Karpas-422 (cell line): ENCODE data around the gene MYOF. TPM values are rescaled to one million over a fixed set of nuclear protein-coding genes. Genes with fewer than 3 reads are reported as not detected.

Experiments
- DNase-seq: peaks from one replicate; pipeline ENCODE4 v3.0.0-alpha.2; 2015
- H2AFZ ChIP-seq: fragments of 200-600 bp; sonication (generic); 2 replicates; pipeline ENCODE4 v1.6.1; 2014; ENCODE audit warnings: antibody characterized with exemption, low read length, mixed read lengths
- H3K27ac ChIP-seq: fragments of 200-600 bp; sonication (generic); 2 replicates; pipeline ENCODE4 v1.5.1; 2014; ENCODE audit warnings: mild to moderate bottlenecking, low read length, moderate library complexity
- H3K27me3 ChIP-seq: fragments of 200-600 bp; sonication (generic); 2 replicates; pipeline ENCODE4 v1.6.1; 2014; ENCODE audit warnings: low read length, mixed read lengths
- H3K36me3 ChIP-seq: fragments of 200-600 bp; sonication (generic); 2 replicates; pipeline ENCODE4 v1.6.1; 2014; ENCODE audit warnings: low read length, mixed read lengths; ENCODE audit not compliant: insufficient read depth
- H3K4me1 ChIP-seq: fragments of 200-600 bp; sonication (generic); 2 replicates; pipeline ENCODE4 v1.6.1; 2014; ENCODE audit warnings: mild to moderate bottlenecking, low read length, mixed read lengths
- H3K4me2 ChIP-seq: fragments of 200-600 bp; sonication (generic); 2 replicates; pipeline ENCODE4 v1.6.1; 2014; ENCODE audit warnings: low read length, low read depth, mild to moderate bottlenecking; ENCODE audit not compliant: poor library complexity, severe bottlenecking
- H3K4me3 ChIP-seq: fragments of 200-600 bp; sonication (generic); 2 replicates; pipeline ENCODE4 v1.5.1; 2014; ENCODE audit warnings: mild to moderate bottlenecking, antibody characterized with exemption, low read length, mixed read lengths
- H3K79me2 ChIP-seq: fragments of 200-600 bp; sonication (generic); 2 replicates; pipeline ENCODE4 v1.6.1; 2014; ENCODE audit warnings: mild to moderate bottlenecking, low read length, mixed read lengths
- H3K9ac ChIP-seq: fragments of 200-600 bp; sonication (generic); 2 replicates; pipeline ENCODE4 v1.6.0; 2014; ENCODE audit warnings: low read length
- H3K9me2 ChIP-seq: fragments of 200-600 bp; sonication (generic), shearing (Covaris generic); replicated peaks from 2 replicates; pipeline ENCODE4 v1.6.0; 2014; ENCODE audit warnings: mild to moderate bottlenecking, low read length, moderate library complexity; ENCODE audit not compliant: insufficient read depth
- H3K9me3 ChIP-seq: fragments of 300-700, 200-600 bp; sonication (generic); 2 replicates; pipeline ENCODE4 v1.6.1; 2014; ENCODE audit warnings: low read length, mixed read lengths
- H4K20me1 ChIP-seq: fragments of 200-600 bp; sonication (generic); 2 replicates; pipeline ENCODE4 v1.6.1; 2014; ENCODE audit warnings: mild to moderate bottlenecking, antibody characterized with exemption, low read length, low read depth; ENCODE audit not compliant: insufficient read depth
- total RNA-seq: library from RNA; depleted of rRNA; stranded (reverse); fragments of >200 nt; shearing (Covaris generic); gene quantifications from 2 replicates; pipeline ENCODE4 v1.2.3, GENCODE V29; 2014; ENCODE audit warnings: low replicate concordance

MYOF gene
- total RNA-seq, 1 experiment from 2014 or later = 9.2 TPM

GRCh38 chr10:93300981-93301380 lies 181.2 kb downstream of the MYOF start:
- no peaks in the 10 kb centered on the region for H3K79me2 ChIP-seq
- H2AFZ ChIP-seq = no peak overlapping the region
- H4K20me1 ChIP-seq = no peaks in the 10 kb centered on the region
- H3K4me2 ChIP-seq = no peak overlapping the region
- no peak overlapping the region for H3K27ac ChIP-seq
- DNase-seq = no peak
- H3K36me3 ChIP-seq = no peaks in the 10 kb centered on the region
- no peaks in the 10 kb centered on the region for H3K4me1 ChIP-seq
- H3K27me3 ChIP-seq = no peaks in the 10 kb centered on the region
- no peaks in the 10 kb centered on the region for H3K9me2 ChIP-seq
- no peaks in the 10 kb centered on the region for H3K9me3 ChIP-seq
- H3K4me3 ChIP-seq = no peak overlapping the region
- H3K9ac ChIP-seq = no peak overlapping the region

GRCh38 chr10:93300288-93300917 lies 181.7 kb downstream of the MYOF start:
- Histone ChIP-seq H3K27me3 (no peaks in the 10 kb centered on the region), H3K79me2 (no peaks in the 10 kb centered on the region), H4K20me1 (no peaks in the 10 kb centered on the region), H3K9me3 (no peaks in the 10 kb centered on the region), H3K36me3 (no peaks in the 10 kb centered on the region), H3K4me3 (no peak overlapping the region), H3K9me2 (no peaks in the 10 kb centered on the region), H3K4me2 (no peak overlapping the region), H2AFZ (no peak overlapping the region), H3K9ac (no peak overlapping the region), H3K27ac (no peak overlapping the region), H3K4me1 (no peaks in the 10 kb centered on the region)
- no peak for DNase-seq

- Histone ChIP-seq H4K20me1 (no peaks in the 10 kb centered on the region), H3K9ac (no peak overlapping the region), H3K4me2 (no peak overlapping the region), H3K4me3 (no peak overlapping the region), H3K79me2 (no peaks in the 10 kb centered on the region), H3K36me3 (no peaks in the 10 kb centered on the region), H3K4me1 (no peaks in the 10 kb centered on the region), H3K9me3 (no peaks in the 10 kb centered on the region), H2AFZ (no peak overlapping the region), H3K27me3 (no peaks in the 10 kb centered on the region), H3K27ac (no peak overlapping the region), H3K9me2 (no peaks in the 10 kb centered on the region)
- DNase-seq = no peak
Measured at GRCh38 chr10:93299606-93300287, 182.4 kb downstream of the MYOF start.

- no peaks in the 10 kb centered on the region for H3K9me3 ChIP-seq
- no peaks in the 10 kb centered on the region for H3K27me3 ChIP-seq
- H2AFZ ChIP-seq = no peak overlapping the region
- no peaks in the 10 kb centered on the region for H3K9me2 ChIP-seq
- no peak overlapping the region for H3K27ac ChIP-seq
- no peak overlapping the region for H3K9ac ChIP-seq
- no peak overlapping the region for H3K4me2 ChIP-seq
- no peaks in the 10 kb centered on the region for H4K20me1 ChIP-seq
- no peaks in the 10 kb centered on the region for H3K4me1 ChIP-seq
- H3K36me3 ChIP-seq = no peaks in the 10 kb centered on the region
- DNase-seq = no peak
- no peaks in the 10 kb centered on the region for H3K79me2 ChIP-seq
- H3K4me3 ChIP-seq = no peak overlapping the region
Measured at GRCh38 chr10:93299195-93299594, 182.9 kb downstream of the MYOF start.

GRCh38 chr10:93296151-93296550 lies 186.0 kb downstream of the MYOF start:
- H4K20me1 ChIP-seq = no peaks in the 10 kb centered on the region
- H3K9me3 ChIP-seq = no peaks in the 10 kb centered on the region
- no peaks in the 10 kb centered on the region for H3K4me1 ChIP-seq
- no peaks in the 10 kb centered on the region for H3K79me2 ChIP-seq
- no peak overlapping the region for H3K4me3 ChIP-seq
- no peak overlapping the region for H3K9ac ChIP-seq
- no peaks in the 10 kb centered on the region for H3K36me3 ChIP-seq
- H2AFZ ChIP-seq = no peak overlapping the region
- H3K4me2 ChIP-seq = no peak overlapping the region
- H3K9me2 ChIP-seq = no peaks in the 10 kb centered on the region
- DNase-seq = no peak
- H3K27me3 ChIP-seq = no peaks in the 10 kb centered on the region
- H3K27ac ChIP-seq = no peak overlapping the region

- no peaks in the 10 kb centered on the region for H3K4me1 ChIP-seq
- H3K27me3 ChIP-seq = no peaks in the 10 kb centered on the region
- DNase-seq = no peak
Measured at GRCh38 chr10:93293999-93294398, 188.1 kb downstream of the MYOF start.

GRCh38 chr10:93290661-93291354 lies 191.3 kb downstream of the MYOF start:
- Histone ChIP-seq H3K4me2 (no peak overlapping the region), H3K9me2 (no peaks in the 10 kb centered on the region), H3K36me3 (no peaks in the 10 kb centered on the region), H3K9me3 (no peaks in the 10 kb centered on the region), H3K27me3 (no peaks in the 10 kb centered on the region), H4K20me1 (no peaks in the 10 kb centered on the region), H3K79me2 (no peaks in the 10 kb centered on the region), H3K4me3 (no peak overlapping the region), H2AFZ (no peak overlapping the region), H3K9ac (no peak overlapping the region), H3K27ac (no peak overlapping the region), H3K4me1 (no peaks in the 10 kb centered on the region)
- DNase-seq = no peak

More at GRCh38 chr10:93293999-93294398, 188.1 kb downstream of the MYOF start:
- no peak overlapping the region for H3K4me3 ChIP-seq
- no peaks in the 10 kb centered on the region for H3K9me2 ChIP-seq
- no peak overlapping the region for H2AFZ ChIP-seq
- no peak overlapping the region for H3K27ac ChIP-seq
- no peaks in the 10 kb centered on the region for H3K36me3 ChIP-seq
- H3K79me2 ChIP-seq = no peaks in the 10 kb centered on the region
- H3K9me3 ChIP-seq = no peaks in the 10 kb centered on the region
- no peaks in the 10 kb centered on the region for H4K20me1 ChIP-seq
- no peak overlapping the region for H3K9ac ChIP-seq
- H3K4me2 ChIP-seq = no peak overlapping the region
